ENCODE data around the gene GDI1.

DNA sequence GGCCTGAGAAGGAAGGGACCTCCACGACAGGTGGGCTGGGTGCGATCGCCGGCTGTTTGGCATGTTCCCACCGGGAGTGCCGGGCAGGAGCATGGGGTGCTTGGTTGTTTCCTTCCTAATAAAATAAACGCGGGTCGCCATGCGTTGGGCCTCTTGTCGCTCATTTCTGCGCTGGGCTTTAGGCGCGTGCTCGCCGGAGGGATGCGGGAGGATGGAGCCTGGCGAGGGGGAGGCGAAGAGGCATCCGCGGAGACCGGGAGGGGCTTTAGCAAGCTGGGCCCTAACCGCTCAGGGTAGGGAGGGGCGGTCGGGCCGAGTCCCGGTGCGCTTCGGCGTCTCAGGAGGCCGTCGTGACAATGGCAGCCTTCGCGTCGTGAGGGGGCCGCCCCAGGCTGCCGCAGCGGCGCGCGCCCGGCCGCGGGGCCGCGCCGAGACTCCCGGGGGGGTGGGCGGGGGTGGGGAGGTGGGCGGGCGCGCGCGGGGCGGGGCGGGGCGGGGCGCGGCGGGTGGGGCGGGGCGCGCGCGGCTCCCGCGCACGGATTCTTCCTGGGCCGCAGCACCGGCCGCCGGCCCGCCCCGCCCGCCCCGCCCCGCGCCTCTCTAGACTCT, 476 bp upstream of the GDI1 start:
- TF ChIP-seq, protein P1, sequence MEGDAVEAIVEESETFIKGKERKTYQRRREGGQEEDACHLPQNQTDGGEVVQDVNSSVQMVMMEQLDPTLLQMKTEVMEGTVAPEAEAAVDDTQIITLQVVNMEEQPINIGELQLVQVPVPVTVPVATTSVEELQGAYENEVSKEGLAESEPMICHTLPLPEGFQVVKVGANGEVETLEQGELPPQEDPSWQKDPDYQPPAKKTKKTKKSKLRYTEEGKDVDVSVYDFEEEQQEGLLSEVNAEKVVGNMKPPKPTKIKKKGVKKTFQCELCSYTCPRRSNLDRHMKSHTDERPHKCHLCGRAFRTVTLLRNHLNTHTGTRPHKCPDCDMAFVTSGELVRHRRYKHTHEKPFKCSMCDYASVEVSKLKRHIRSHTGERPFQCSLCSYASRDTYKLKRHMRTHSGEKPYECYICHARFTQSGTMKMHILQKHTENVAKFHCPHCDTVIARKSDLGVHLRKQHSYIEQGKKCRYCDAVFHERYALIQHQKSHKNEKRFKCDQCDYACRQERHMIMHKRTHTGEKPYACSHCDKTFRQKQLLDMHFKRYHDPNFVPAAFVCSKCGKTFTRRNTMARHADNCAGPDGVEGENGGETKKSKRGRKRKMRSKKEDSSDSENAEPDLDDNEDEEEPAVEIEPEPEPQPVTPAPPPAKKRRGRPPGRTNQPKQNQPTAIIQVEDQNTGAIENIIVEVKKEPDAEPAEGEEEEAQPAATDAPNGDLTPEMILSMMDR (IDR thresholded peaks at IDR 0.05), result no peak
- TF ChIP-seq POLR2A (IDR thresholded peaks at IDR 0.05), result no peak

Measured in sigmoid colon (tissue), 3 donors.